ENCODE measurements around the gene KIRREL3.

GRCh38 chr11:126480015-126480409 is 520.6 kb downstream of the KIRREL3 start:
- TF ChIP-seq, protein P1, sequence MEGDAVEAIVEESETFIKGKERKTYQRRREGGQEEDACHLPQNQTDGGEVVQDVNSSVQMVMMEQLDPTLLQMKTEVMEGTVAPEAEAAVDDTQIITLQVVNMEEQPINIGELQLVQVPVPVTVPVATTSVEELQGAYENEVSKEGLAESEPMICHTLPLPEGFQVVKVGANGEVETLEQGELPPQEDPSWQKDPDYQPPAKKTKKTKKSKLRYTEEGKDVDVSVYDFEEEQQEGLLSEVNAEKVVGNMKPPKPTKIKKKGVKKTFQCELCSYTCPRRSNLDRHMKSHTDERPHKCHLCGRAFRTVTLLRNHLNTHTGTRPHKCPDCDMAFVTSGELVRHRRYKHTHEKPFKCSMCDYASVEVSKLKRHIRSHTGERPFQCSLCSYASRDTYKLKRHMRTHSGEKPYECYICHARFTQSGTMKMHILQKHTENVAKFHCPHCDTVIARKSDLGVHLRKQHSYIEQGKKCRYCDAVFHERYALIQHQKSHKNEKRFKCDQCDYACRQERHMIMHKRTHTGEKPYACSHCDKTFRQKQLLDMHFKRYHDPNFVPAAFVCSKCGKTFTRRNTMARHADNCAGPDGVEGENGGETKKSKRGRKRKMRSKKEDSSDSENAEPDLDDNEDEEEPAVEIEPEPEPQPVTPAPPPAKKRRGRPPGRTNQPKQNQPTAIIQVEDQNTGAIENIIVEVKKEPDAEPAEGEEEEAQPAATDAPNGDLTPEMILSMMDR (IDR thresholded peaks at IDR 0.05; ENCODE audit: low read depth, low read length) = no peak
- no peak for TF ChIP-seq EZH2phosphoT487 (IDR thresholded peaks at IDR 0.05; ENCODE audit: low read depth)
